ENCODE measurements around the gene ACOX1.

The ACOX1 gene

DNA sequence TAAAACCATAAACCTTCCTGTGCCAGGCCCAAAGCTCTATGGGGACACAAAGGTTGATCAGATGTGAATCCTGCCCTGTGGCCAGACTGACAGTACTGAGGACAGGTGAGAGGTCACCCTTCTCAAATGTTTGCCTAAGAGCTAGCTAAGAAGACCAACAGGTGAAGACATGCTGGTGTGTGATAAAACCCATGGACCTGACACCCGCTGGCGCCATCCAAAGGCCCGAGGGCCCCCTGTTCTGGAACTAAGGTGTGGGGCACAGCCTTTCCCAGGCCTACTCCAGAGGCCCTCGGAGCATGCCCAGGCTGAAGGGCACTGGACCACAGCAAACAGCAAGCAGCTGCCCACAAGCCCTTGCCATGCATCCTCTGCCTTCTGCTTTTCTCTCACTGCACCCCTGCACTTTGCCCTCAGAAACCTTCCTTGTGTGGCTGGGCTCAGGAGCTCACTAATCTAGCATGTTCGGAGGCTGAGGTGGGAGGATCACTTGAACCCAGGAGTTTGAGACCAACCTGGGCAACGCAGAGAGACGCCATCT lies 16.5 kb upstream of the ACOX1 start:
- no peak for DNase-seq (ENCODE audit: extremely low read depth, low read depth)
- TF ChIP-seq, protein P1, sequence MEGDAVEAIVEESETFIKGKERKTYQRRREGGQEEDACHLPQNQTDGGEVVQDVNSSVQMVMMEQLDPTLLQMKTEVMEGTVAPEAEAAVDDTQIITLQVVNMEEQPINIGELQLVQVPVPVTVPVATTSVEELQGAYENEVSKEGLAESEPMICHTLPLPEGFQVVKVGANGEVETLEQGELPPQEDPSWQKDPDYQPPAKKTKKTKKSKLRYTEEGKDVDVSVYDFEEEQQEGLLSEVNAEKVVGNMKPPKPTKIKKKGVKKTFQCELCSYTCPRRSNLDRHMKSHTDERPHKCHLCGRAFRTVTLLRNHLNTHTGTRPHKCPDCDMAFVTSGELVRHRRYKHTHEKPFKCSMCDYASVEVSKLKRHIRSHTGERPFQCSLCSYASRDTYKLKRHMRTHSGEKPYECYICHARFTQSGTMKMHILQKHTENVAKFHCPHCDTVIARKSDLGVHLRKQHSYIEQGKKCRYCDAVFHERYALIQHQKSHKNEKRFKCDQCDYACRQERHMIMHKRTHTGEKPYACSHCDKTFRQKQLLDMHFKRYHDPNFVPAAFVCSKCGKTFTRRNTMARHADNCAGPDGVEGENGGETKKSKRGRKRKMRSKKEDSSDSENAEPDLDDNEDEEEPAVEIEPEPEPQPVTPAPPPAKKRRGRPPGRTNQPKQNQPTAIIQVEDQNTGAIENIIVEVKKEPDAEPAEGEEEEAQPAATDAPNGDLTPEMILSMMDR (IDR thresholded peaks at IDR 0.05; ENCODE audit: low read depth, low read length): no peak

DNA sequence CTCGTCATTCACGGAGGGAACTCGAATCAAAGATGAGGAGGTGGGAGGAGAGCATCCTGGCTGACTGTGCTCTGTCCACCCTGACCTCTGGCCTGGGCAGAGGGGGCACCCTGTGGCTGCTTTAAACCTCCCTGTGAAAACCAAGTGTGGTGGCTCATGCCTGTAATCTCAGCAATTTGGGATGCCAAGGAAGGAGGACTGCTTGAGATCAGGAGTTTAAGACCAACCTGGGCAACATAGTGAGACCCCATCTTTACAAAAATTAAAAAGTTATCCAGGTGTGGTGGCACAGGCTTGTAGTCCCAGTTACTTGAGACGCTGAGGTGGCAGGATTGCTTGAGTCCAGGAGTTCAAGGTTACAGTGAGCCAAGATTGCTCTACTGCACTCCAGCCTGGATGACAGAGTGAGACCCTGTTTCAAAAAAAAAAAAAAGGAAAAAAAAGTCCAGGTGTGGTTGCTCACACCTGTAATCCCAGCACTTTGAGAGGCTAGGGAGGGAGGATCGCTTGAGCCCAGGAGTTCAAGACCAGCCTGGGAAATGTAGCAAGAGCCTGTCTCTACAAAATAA lies 15.9 kb upstream of the ACOX1 start:
- TF ChIP-seq, protein P1 (IDR thresholded peaks at IDR 0.05; ENCODE audit: low read depth, low read length): no peak
- no peak for DNase-seq (ENCODE audit: extremely low read depth, low read depth)

DNA sequence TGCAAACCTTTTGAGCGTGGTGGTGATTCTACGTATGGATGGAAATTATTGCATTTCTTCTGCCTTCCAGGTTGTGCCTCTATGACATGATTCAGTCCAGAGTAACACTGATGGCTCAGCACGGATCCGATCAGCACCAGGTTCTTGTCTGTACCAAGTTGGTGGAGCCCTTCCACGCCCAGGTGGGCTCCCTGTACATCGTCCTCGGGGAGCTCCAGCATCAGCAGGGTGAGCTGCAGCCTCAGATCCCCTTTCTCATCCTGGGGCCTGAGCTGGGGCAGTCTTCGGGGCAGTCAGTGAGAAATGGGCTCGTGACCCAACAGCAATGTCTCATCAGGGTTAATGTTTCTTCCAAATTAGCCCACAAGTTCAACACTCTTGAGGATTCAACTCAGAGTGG lies 12.4 kb upstream of the ACOX1 start:
- no peak for DNase-seq (ENCODE audit: extremely low read depth, low read depth)
- TF ChIP-seq, protein P1 (IDR thresholded peaks at IDR 0.05; ENCODE audit: low read depth, low read length): no peak

DNA sequence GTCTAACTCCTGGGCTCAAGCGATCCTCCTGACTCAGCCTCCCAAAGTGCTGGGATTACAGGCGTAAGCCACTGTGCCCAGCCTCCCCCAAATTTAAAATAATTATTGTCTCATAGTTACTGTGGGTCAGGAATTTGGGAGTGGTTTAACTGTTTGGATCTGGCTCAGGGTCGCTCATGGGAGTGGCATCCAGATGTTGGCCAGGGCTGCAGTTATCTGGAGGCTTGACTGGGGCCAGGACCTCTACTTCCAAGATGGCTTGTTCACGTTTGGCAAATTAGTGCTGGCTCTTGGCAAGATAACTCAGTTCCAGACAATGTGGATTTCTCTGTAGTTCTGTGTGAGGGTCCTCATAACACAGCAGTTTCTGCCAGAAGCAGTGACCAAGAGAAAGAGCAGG lies 8.1 kb upstream of the ACOX1 start:
- DNase-seq (ENCODE audit: extremely low read depth, low read depth): no peak
- TF ChIP-seq, protein P1 (IDR thresholded peaks at IDR 0.05; ENCODE audit: low read depth, low read length): no peak

DNA sequence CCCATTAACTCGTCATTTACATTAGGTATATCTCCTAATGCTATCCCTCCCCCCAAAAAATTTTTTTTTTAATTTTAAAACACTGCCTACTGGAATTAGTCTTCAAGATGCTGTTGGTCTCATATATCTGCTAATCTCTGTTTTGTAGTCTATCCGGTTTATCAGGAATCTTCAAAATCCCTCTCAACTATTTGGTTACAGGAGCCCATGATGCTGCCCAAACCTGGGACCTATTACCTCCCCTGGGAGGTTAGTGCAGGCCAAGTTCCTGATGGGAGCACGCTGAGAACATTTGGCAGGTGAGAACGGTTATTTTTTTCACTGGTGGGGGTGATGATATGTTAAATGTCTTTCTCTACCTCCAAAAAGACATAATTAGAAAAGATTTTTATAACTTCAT lies 7.0 kb upstream of the ACOX1 start:
- TF ChIP-seq, protein P1 (IDR thresholded peaks at IDR 0.05; ENCODE audit: low read depth, low read length): no peak

DNA sequence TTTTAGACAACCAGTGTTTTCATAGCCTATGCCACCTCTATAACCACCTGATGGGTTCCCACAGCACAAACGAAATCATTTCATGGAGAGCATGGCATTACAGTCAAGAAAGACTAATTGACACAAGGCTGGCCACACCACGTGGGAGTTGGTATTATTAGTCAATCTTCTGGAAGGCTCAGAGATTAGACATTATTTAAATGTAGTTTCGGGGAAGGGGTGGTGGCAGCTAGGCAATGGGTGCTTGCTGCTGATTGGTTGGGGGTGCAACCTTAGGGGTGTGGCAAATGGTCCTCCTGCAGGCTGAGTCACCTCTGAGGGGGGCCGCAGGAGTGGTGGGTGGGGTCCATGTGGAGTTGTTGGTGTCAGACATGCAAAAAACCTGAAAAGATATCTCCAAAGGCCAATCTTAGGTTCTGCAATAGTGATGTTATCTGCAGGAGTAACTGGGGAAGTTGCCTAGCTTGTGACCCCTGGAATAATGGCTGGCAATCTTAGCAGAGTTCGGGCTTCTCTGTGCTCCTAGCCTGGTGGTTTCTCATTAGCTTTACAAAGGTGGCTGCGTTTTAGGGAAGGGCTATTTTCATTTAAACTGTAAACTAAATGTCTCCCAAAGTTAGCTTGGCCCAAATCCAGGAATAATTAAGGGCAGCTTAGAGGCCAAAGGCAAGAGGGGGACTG lies 4.7 kb upstream of the ACOX1 start:
- no peak for DNase-seq (ENCODE audit: extremely low read depth, low read depth)
- TF ChIP-seq, protein P1 (IDR thresholded peaks at IDR 0.05; ENCODE audit: low read depth, low read length): no peak

More for the DNA sequence above, 7.0 kb upstream of the ACOX1 start:
- no peak for DNase-seq (ENCODE audit: extremely low read depth, low read depth)

DNA sequence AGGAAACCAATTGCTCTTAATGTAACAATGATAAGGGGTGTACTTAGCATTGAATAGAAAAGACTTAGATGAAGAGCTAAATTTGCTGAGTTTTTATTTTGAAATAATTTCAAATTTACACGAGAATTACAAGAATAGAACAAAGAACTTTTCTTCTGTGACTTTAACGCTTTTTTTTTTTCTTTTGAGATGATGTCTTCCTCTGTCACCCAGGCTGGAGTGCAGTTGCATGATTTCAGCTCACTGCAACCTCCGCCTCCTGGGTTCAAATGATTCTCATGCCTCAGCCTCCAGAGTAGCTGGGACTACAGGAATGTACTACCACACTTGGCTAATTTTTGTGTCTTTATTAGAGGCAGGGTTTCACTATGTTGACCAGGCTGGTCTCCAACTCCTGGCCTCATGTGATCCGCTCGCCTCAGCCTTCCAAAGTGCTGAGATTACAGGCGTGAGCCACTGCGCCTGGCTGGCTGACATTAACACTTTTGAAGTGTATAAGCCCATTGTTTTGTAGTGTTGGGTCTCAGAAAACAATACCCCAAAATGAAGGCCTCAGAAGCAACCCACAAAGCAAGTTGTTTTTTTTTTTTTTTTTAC lies 2.2 kb upstream of the ACOX1 start:
- TF ChIP-seq, protein P1 (IDR thresholded peaks at IDR 0.05; ENCODE audit: low read depth, low read length): no peak

More for the DNA sequence above, 2.2 kb upstream of the ACOX1 start:
- no peak for DNase-seq (ENCODE audit: extremely low read depth, low read depth)
